NCI-H2196 treated with DMSO at 0.1 percent for 48 hours (cell line): ENCODE data around the gene ETS1.
A peak's percentile ranks its signal among the peaks of the same experiment; 100 is the strongest.

Experiments
- DNase-seq: peaks from one replicate; lab custom pipeline; 2025; ENCODE audit not compliant: unreplicated experiment; lab: John Stamatoyannopoulos, UW

The ETS1 gene

GRCh38 chr11:128587415-128587814, at the start of gene ETS1:
ETS1 (minus strand) TSS chr11:128587558; CDS start chr11:128573130, 14,428 bp downstream.
- no peak for DNase-seq

GRCh38 chr11:128634395-128634794, 47.0 kb upstream of the ETS1 start:
- DNase-seq, result no peak

- DNase-seq, result no peak
These were observed 46.1 kb upstream of the ETS1 start for GRCh38 chr11:128633384-128633965.

- no peak for DNase-seq
These were observed 44.9 kb upstream of the ETS1 start for GRCh38 chr11:128632141-128632791.

GRCh38 chr11:128630367-128631230, 43.2 kb upstream of the ETS1 start:
- peak; percentile 20 for DNase-seq

GRCh38 chr11:128629516-128630106, 42.3 kb upstream of the ETS1 start:
- DNase-seq, result no peak

- no peak for DNase-seq
These were observed 41.3 kb upstream of the ETS1 start for GRCh38 chr11:128628686-128629085.

- DNase-seq, result no peak
These were observed 40.9 kb upstream of the ETS1 start for GRCh38 chr11:128628325-128628673.

GRCh38 chr11:128627666-128628324, 40.4 kb upstream of the ETS1 start:
- DNase-seq, result no peak

- no peak for DNase-seq
These were observed 39.7 kb upstream of the ETS1 start for GRCh38 chr11:128626913-128627665.

- no peak for DNase-seq
These were observed 38.4 kb upstream of the ETS1 start for GRCh38 chr11:128625746-128626145.

GRCh38 chr11:128625326-128625725, 38.0 kb upstream of the ETS1 start:
- DNase-seq, result no peak

- peak; percentile 27 for DNase-seq
These were observed 37.2 kb upstream of the ETS1 start for GRCh38 chr11:128624269-128625175.

GRCh38 chr11:128623091-128623490, 35.7 kb upstream of the ETS1 start:
- no peak for DNase-seq

GRCh38 chr11:128621601-128622501, 34.5 kb upstream of the ETS1 start:
- no peak for DNase-seq

- DNase-seq, result no peak
These were observed 33.1 kb upstream of the ETS1 start for GRCh38 chr11:128620309-128621100.

- no peak for DNase-seq
These were observed 32.4 kb upstream of the ETS1 start for GRCh38 chr11:128619540-128620308.
